GM21515 (cell line): Measurements from ENCODE around the gene FLAD1.
"Not testable (repeated sequence)": the region's sequence is repeated elsewhere in the genome, so short reads cannot be mapped to it uniquely, and the experiment has no call there.

Experiments
- ATAC-seq: cut with Tn5 transposase; IDR thresholded peaks from one replicate; pipeline ENCODE4 v1.9.1; 2021; ENCODE audit not compliant: unreplicated experiment

Gene FLAD1

DNA sequence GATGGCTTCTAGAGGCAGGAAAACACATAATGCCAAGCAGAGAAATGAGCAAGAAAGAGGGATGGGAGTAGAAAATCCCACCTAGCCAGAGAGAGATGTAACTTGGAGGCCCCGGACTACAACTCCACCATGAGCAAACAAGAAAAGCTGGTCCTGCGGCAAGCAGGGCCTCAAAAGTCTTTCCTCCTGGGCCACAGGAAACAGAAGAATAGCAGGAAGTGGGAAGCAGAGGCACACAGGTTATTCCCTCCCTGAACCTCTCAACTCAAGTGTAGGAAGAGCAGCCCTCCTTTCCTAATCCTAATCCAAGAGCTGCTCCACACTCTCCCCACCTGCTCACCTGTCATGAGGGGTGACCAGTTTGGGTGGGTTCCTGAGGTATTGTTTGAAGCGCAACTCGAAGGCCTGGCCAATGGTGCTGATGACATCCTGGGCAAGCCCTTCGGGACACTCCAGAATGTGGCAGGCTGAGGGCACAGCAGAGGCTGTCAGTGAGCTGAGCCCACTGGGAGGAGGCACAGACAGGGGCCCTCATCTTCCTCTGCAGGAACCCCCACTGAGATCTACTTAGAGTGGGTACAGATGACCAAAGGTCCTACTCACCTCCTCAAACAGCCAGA is 15.7 kb upstream of the FLAD1 start:
- ATAC-seq, result no peak

- ATAC-seq, result no peak
Measured at GRCh38 chr1:154968731-154969130, 14.4 kb upstream of the FLAD1 start.

GRCh38 chr1:154969246-154969645 is 13.9 kb upstream of the FLAD1 start:
- ATAC-seq, result no peak

DNA sequence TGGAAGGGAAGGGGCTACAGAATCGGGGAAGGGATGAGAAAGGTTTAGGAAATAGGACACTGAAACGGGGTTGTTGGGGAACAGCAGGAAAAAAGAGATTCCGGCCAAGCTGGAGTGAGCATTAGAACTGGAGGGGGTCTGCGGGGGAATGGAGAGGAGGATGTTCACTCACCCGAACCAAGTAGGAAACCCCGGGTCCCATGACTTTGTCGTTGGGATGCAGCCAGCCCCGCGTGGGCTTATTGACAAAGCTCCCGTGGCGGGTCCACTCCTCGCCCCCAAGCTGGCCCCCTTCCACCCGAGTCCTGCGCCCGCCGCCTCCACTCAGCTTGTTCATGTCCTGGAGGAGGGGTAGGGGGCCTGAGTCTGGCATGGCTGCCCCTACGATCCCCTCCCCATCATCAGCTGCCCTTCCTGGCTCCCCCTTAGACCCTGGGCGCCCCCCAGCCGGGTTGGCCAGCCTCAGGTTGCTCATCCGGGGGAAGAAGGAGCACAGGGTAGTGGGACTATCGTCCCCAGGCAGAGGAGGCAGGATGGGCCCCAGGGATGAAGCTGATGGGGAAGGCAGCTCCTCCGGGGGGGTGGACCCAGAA is 13.2 kb upstream of the FLAD1 start:
- ATAC-seq, result no peak

DNA sequence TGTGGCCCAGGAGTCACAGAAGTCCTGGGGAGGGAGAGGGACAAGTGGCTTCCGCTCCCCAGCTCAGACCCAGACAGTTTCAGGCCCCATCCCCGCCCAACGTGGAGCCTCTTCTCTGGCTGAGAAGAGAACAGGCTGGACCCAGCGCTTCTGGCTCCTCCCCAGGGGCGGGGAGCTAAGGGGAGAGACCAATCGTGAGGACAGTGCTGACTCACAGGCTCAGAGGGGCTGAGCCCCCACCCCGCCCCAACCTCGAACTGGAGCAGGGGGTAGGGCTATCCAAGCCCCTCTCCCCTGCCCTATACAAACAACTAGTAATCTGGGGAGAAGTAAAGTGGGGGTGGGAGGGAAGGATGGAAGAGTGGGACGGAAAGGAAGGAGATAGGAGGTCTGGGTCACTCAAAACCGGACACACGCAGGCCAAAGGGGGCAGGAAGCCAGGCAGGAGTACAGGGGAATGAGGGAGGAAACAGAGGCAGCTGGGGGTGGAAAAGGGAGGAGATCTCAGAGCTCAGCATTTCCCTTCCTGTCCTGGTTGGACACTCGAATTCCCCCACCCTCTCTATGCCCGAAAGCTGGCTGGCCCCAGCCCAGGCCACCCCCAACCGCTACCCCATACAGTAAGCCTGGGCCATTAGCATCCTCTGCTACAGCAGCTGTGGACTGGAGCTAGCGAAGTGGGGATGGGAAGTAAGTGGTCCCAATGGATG is 12.4 kb upstream of the FLAD1 start, which contains the start of gene SHC1:
SHC1 (minus strand) TSS at position 117 of the 710 bp plus-strand sequence. CDS start 221 bp downstream, outside the sequence.
- no peak for ATAC-seq

DNA sequence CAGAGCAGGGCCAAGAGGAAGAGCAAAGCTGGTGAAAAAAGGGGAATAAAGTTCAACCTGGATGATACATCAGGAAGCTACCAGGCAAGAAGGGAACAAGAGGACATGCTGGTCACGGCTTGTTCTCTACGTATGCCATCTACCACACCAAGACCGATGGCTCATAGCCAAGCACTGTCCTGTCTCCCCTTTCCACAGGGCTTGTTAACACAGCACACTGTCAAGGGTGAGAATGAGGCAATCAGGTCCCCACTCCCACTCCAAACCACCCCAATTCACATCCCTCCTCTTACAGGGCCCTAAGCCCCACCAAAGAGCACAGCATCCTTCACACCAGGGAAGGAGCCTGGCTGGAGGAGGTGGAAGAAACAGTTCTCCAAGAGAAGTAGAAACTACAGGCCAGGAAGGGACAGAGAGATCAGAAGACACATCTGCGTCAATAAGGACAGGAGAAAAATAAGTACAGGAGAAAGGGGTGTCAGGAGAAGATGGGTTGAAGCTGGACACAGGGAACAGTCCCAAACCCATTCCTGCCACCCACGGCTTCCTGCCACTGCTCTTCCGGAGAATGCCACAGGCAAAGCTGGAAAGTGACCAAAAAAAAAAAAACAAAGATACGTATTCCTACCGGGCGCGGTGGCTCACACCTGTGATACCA is 11.7 kb upstream of the FLAD1 start:
- no peak for ATAC-seq

DNA sequence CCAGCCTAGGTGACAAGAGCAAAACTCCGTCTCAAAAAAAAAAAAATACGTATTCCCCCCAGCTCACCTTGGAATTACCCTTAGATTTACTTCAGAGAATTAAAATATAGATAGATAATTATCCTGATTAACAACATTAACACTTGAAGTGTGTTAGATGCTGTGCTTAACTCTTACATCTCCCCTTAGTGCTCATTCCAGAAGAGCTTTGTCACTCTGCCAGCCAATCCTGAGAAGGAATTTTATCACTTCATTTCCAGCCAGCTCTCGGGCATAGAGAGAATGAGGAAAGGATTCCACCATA is 11.0 kb upstream of the FLAD1 start:
- no peak for ATAC-seq

- ATAC-seq, result no peak
Measured at GRCh38 chr1:154972517-154973343, 10.4 kb upstream of the FLAD1 start.

DNA sequence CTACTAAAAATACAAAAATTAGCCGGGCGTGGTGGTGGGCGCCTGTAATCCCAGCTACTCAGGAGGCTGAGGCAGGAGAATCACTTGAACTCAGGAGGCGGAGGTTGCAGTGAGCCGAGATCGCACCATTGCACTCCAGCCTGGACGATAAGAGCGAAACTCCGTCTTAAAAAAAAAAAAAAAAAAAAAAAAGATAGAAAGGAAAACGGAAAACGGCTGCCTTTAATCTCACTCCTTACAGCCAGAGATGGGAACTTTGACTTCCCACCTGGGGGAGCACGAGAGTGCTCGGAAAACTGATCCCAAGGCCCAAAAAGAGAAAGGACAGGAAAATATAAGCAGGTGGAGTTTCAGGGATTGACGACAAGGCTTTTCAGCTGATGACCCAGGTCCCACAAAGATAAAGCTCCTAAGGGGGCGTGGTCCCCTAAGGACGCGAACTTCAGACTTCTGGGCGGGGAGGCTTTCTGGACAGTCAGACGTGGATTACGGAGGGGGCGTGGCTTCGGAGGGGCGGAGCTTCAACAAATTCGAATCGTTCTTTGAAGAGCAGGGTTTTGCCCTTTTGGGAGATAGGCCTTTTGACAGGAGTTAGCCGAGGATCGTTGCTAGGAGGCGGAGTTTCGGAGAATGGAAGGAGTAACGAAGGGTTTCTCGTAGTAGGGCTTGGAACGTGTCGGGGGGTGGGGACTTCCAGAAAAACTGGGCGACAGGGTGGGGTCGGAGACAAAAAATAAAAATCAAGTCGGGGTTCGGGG is 9.6 kb upstream of the FLAD1 start:
- ATAC-seq, result no peak

GRCh38 chr1:154974102-154974807 is 8.9 kb upstream of the FLAD1 start, which contains the start of gene CKS1B:
TSS of gene CKS1B (plus strand) at chr1:154974681. CDS start at chr1:154974746, 65 bp downstream.
- ATAC-seq, result peak; percentile 72

- ATAC-seq, result peak; percentile 38
Measured at GRCh38 chr1:154974808-154975408, 8.2 kb upstream of the FLAD1 start.

GRCh38 chr1:154975409-154976059 is 7.6 kb upstream of the FLAD1 start:
- no peak for ATAC-seq

DNA sequence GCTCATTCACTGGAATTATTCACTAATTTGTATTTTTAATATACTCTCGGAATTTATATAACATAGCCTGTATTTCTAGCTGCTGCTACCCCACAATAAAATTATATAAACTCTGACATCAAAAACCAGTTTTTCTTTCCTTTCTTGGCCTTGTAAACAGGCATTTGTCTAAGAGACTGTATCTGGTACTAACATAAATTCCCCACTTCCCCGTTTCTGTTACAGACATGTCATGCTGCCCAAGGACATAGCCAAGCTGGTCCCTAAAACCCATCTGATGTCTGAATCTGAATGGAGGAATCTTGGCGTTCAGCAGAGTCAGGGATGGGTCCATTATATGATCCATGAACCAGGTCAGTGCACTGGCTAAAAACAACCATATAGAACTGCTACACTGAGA is 5.4 kb upstream of the FLAD1 start:
- not testable (repeated sequence) for ATAC-seq

- no peak for ATAC-seq
Measured at GRCh38 chr1:154978360-154978759, 4.8 kb upstream of the FLAD1 start.

DNA sequence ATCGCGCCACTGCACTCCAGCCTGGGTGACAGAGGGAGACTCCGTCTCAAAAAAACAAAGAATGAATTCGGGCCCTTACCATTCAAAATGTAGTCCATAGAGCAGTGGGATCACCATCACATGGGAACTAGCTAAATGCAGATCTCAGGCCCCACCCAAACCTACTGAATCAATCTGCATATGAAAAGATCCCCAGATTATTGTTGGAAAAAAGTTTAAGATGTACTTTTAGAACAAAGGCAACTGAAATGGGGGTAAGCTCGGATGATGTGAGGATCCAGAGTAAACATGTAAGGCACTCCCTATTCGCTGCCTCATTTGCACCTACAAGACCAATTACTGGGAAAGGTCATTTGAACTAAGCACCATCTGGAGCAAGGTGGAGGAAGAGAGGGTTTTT is 803 bp upstream of the FLAD1 start:
- ATAC-seq, result no peak

GRCh38 chr1:154983776-154984466 is 777 bp downstream of the FLAD1 start:
- no peak for ATAC-seq

- not testable (repeated sequence) for ATAC-seq
Measured at GRCh38 chr1:154986736-154987135, 3.6 kb downstream of the FLAD1 start.

GRCh38 chr1:154987326-154987725 is 4.2 kb downstream of the FLAD1 start:
- ATAC-seq, result no peak
